ENCODE data around the gene RIMS4. TPM values are rescaled to one million over a fixed set of nuclear protein-coding genes. Genes with fewer than 3 reads are reported as not detected.

The RIMS4 gene
- 10 to 100 TPM; 29.7 to 72.1 TPM for total RNA-seq
- polyA plus RNA-seq (ENCODE audit: insufficient read depth, low read depth, low replicate concordance), result 32.1 TPM
- long read RNA-seq, donor 1, full-length matches to known transcripts, result 17 of 24 reads
- long read RNA-seq, donor 1, partial matches to known transcripts, result 7 of 24 reads
- long read RNA-seq, donor 1, other reads (novel, unspliced or antisense), result 0 of 24 reads
- long read RNA-seq, donor 2, full-length matches to known transcripts, result 15 of 25 reads
- long read RNA-seq, donor 2, partial matches to known transcripts, result 10 of 25 reads
- long read RNA-seq, donor 2, other reads (novel, unspliced or antisense), result 0 of 25 reads

GRCh38 chr20:44810391-44811149, at the start of gene RIMS4:
RIMS4 (minus strand) TSS chr20:44810546; CDS start chr20:44810271, 275 bp downstream.
- intact Hi-C loops (cut with DNase I; ENCODE audit: low total_unique reads), result no loop called here
- no peaks in the 10 kb centered on the region for H3K36me3 ChIP-seq (ENCODE audit: low read depth, missing control alignments)
- peak within 1 kb of the TSS; percentile 69 to 77 for H3K27ac ChIP-seq
- H3K9me3 ChIP-seq, result no peaks in the 10 kb centered on the region
- TF ChIP-seq POLR2A (IDR thresholded peaks at IDR 0.05), result no peak
- no peak for TF ChIP-seq CTCF (IDR thresholded peaks at IDR 0.05)
- no peaks in the 10 kb centered on the region for H3K27me3 ChIP-seq
- H3K4me1 ChIP-seq, result peaks cover 32% of the 10 kb centered on the region
- H3K4me3 ChIP-seq, result peak within 1 kb of the TSS; percentile 52 to 76
- WGBS, 2 donors, result 11 to 29% methylated on average over 9 to 24 of the region's 89 CpGs
- DNase-seq, result peak; percentile 42

- peaks cover 36% of the 10 kb centered on the region for H3K4me1 ChIP-seq
- TF ChIP-seq CTCF (IDR thresholded peaks at IDR 0.05) (no peak), POLR2A (IDR thresholded peaks at IDR 0.05) (no peak)
- H3K27ac ChIP-seq, result peak overlapping the region in 1 of 2 donors; percentile 66
- H3K9me3 ChIP-seq, result no peaks in the 10 kb centered on the region
- no peaks in the 10 kb centered on the region for H3K36me3 ChIP-seq (ENCODE audit: low read depth, missing control alignments)
- no peaks in the 10 kb centered on the region for H3K27me3 ChIP-seq
- DNase-seq, result no peak
- intact Hi-C loops (cut with DNase I; ENCODE audit: low total_unique reads), result no loop called here
- no peak overlapping the region for H3K4me3 ChIP-seq
These were observed 48.4 kb upstream of the RIMS4 start for GRCh38 chr20:44858606-44859360.

- Histone ChIP-seq H3K4me3 (no peak overlapping the region), H3K27me3 (no peaks in the 10 kb centered on the region), H3K27ac (no peak overlapping the region), H3K36me3 (ENCODE audit: low read depth, missing control alignments) (no peaks in the 10 kb centered on the region), H3K4me1 (peaks cover 19% of the 10 kb centered on the region), H3K9me3 (no peaks in the 10 kb centered on the region)
- intact Hi-C loops (cut with DNase I; ENCODE audit: low total_unique reads), result no loop called here
- 73 to 77% methylated on average over 6 of the region's 6 CpGs for WGBS, 2 donors
- TF ChIP-seq POLR2A (IDR thresholded peaks at IDR 0.05) (no peak), CTCF (IDR thresholded peaks at IDR 0.05) (no peak)
- DNase-seq, result no peak
These were observed 46.6 kb upstream of the RIMS4 start for GRCh38 chr20:44856856-44857448.

- intact Hi-C loops (cut with DNase I; ENCODE audit: low total_unique reads), result no loop called here
- no peak overlapping the region for H3K4me3 ChIP-seq
- TF ChIP-seq POLR2A (IDR thresholded peaks at IDR 0.05) (no peak), CTCF (IDR thresholded peaks at IDR 0.05) (no peak)
- H3K4me1 ChIP-seq, result peaks cover 14% of the 10 kb centered on the region
- no peaks in the 10 kb centered on the region for H3K27me3 ChIP-seq
- no peaks in the 10 kb centered on the region for H3K9me3 ChIP-seq
- no peak for DNase-seq
- 61 to 62% methylated on average over 2 of the region's 2 CpGs for WGBS, 2 donors
- no peak overlapping the region for H3K27ac ChIP-seq
- H3K36me3 ChIP-seq (ENCODE audit: low read depth, missing control alignments), result no peaks in the 10 kb centered on the region
These were observed 46.1 kb upstream of the RIMS4 start for GRCh38 chr20:44856442-44856841.

All from testis (tissue), 5 donors.